ENCODE results near the gene COL4A1.
"Not testable (repeated sequence)": the region's sequence is repeated elsewhere in the genome, so short reads cannot be mapped to it uniquely, and the experiment has no call there.

The COL4A1 gene

GRCh38 chr13:110322828-110323171, 15.8 kb upstream of the COL4A1 start:
- H3K27ac ChIP-seq (ENCODE audit: insufficient read depth in 1 of 2, low read depth in 1 of 2, low read length in 2 of 2, poor library complexity in 1 of 2, severe bottlenecking in 2 of 2) = no peak overlapping the region
- DNase-seq = no peak
- no peaks in the 10 kb centered on the region for H3K36me3 ChIP-seq (ENCODE audit: control insufficient read depth in 4 of 4, insufficient read depth in 4 of 4, low read length in 3 of 4)
- no peak overlapping the region for H3K4me3 ChIP-seq (ENCODE audit: control insufficient read depth in 1 of 7, extremely low read depth in 1 of 7, insufficient read depth in 4 of 7, low read depth in 2 of 7, low read length in 6 of 7)
- 85% methylated on average over 7 of the region's 7 CpGs for WGBS (ENCODE audit: insufficient coverage)
- CTCF ChIA-PET = no interaction called here
- H3K4me1 ChIP-seq (ENCODE audit: control extremely low read depth in 1 of 4, control insufficient read depth in 4 of 4, insufficient read depth in 4 of 4, low read length in 3 of 4) = no peaks in the 10 kb centered on the region
- H3K27me3 ChIP-seq (replicated peaks in 2 of 5; ENCODE audit: control insufficient read depth in 4 of 5, insufficient read depth in 5 of 5, low read length in 4 of 5) = peaks cover 0 to 93% (median 22%) of the 10 kb centered on the region in 5 experiments
- POLR2A ChIA-PET = no interaction called here
- H3K9me3 ChIP-seq (ENCODE audit: control extremely low read depth in 1 of 5, control insufficient read depth in 4 of 5, insufficient read depth in 2 of 5, low read depth in 1 of 5, low read length in 4 of 5) = no peaks in the 10 kb centered on the region

DNA sequence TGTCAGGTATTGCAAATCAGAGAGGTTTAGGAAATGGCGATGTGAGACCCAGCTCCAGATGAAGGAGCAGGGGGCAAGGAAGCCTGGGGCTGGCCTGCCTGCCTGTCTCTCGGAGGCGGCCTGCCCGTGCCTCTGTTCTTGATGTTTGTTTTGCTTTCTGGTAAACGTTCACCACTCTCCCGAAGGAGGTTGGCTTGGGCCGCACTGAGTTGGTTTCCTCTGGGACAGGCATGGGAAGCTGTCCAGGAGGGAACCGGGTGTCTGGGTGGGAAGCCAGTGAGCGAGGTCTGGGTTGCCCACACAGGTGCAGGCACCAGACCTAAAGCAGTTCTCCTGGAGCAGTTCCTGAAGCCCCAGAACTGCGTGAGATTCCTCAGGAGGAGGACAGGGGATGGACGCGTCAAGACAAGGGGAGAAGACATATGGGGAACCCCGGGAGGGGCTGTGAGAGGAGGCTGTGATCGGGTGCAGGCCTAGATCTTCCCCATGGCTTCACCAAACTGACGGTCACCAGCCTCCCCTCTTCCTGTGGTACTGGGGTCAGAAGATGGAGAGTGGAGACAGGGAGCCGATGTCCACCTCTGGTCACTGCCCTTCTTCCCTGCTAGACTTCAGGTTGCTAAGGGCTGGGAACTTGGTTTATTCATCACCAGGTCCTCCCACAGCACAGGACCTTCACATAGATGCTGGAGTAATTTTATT, 15.3 kb upstream of the COL4A1 start:
- H3K4me3 ChIP-seq (ENCODE audit: control insufficient read depth in 1 of 7, extremely low read depth in 1 of 7, insufficient read depth in 4 of 7, low read depth in 2 of 7, low read length in 6 of 7) = no peak overlapping the region
- DNase-seq = no peak
- no peaks in the 10 kb centered on the region for H3K4me1 ChIP-seq (ENCODE audit: control extremely low read depth in 1 of 4, control insufficient read depth in 4 of 4, insufficient read depth in 4 of 4, low read length in 3 of 4)
- ChIA-PET POLR2A (no interaction called here), CTCF (no interaction called here)
- peaks cover 0 to 94% (median 20%) of the 10 kb centered on the region in 5 experiments for H3K27me3 ChIP-seq (replicated peaks in 2 of 5; ENCODE audit: control insufficient read depth in 4 of 5, insufficient read depth in 5 of 5, low read length in 4 of 5)
- 95% methylated on average over 11 of the region's 16 CpGs for WGBS (ENCODE audit: insufficient coverage)
- H3K9me3 ChIP-seq (ENCODE audit: control extremely low read depth in 1 of 5, control insufficient read depth in 4 of 5, insufficient read depth in 2 of 5, low read depth in 1 of 5, low read length in 4 of 5) = no peaks in the 10 kb centered on the region
- no peaks in the 10 kb centered on the region for H3K36me3 ChIP-seq (ENCODE audit: control insufficient read depth in 4 of 4, insufficient read depth in 4 of 4, low read length in 3 of 4)
- no peak overlapping the region for H3K27ac ChIP-seq (ENCODE audit: insufficient read depth in 1 of 2, low read depth in 1 of 2, low read length in 2 of 2, poor library complexity in 1 of 2, severe bottlenecking in 2 of 2)

- CTCF ChIA-PET; H3K27ac ChIP-seq (ENCODE audit: insufficient read depth in 1 of 2, low read depth in 1 of 2, low read length in 2 of 2, poor library complexity in 1 of 2, severe bottlenecking in 2 of 2); POLR2A ChIA-PET; H3K4me1 ChIP-seq (ENCODE audit: control extremely low read depth in 1 of 4, control insufficient read depth in 4 of 4, insufficient read depth in 4 of 4, low read length in 3 of 4); H3K4me3 ChIP-seq (ENCODE audit: control insufficient read depth in 1 of 7, extremely low read depth in 1 of 7, insufficient read depth in 4 of 7, low read depth in 2 of 7, low read length in 6 of 7); H3K9me3 ChIP-seq (ENCODE audit: control extremely low read depth in 1 of 5, control insufficient read depth in 4 of 5, insufficient read depth in 2 of 5, low read depth in 1 of 5, low read length in 4 of 5); H3K36me3 ChIP-seq (ENCODE audit: control insufficient read depth in 4 of 4, insufficient read depth in 4 of 4, low read length in 3 of 4); DNase-seq: not testable (repeated sequence)
- WGBS (ENCODE audit: insufficient coverage) = 93% methylated on average over 3 of the region's 3 CpGs
- peaks cover 0 to 92% (median 20%) of the 10 kb centered on the region in 5 experiments for H3K27me3 ChIP-seq (replicated peaks in 2 of 5; ENCODE audit: control insufficient read depth in 4 of 5, insufficient read depth in 5 of 5, low read length in 4 of 5)
Measured at GRCh38 chr13:110321573-110321972, 14.6 kb upstream of the COL4A1 start.

GRCh38 chr13:110320645-110321044, 13.7 kb upstream of the COL4A1 start:
- Histone ChIP-seq H3K4me3 (ENCODE audit: control insufficient read depth in 1 of 7, extremely low read depth in 1 of 7, insufficient read depth in 4 of 7, low read depth in 2 of 7, low read length in 6 of 7) (no peak overlapping the region), H3K9me3 (ENCODE audit: control extremely low read depth in 1 of 5, control insufficient read depth in 4 of 5, insufficient read depth in 2 of 5, low read depth in 1 of 5, low read length in 4 of 5) (no peaks in the 10 kb centered on the region), H3K27ac (ENCODE audit: insufficient read depth in 1 of 2, low read depth in 1 of 2, low read length in 2 of 2, poor library complexity in 1 of 2, severe bottlenecking in 2 of 2) (no peak overlapping the region), H3K36me3 (ENCODE audit: control insufficient read depth in 4 of 4, insufficient read depth in 4 of 4, low read length in 3 of 4) (no peaks in the 10 kb centered on the region), H3K4me1 (ENCODE audit: control extremely low read depth in 1 of 4, control insufficient read depth in 4 of 4, insufficient read depth in 4 of 4, low read length in 3 of 4) (no peaks in the 10 kb centered on the region), H3K27me3 (replicated peaks in 2 of 5; ENCODE audit: control insufficient read depth in 4 of 5, insufficient read depth in 5 of 5, low read length in 4 of 5) (peaks cover 0 to 89% (median 16%) of the 10 kb centered on the region in 5 experiments)
- no peak for DNase-seq
- ChIA-PET POLR2A (no interaction called here), CTCF (no interaction called here)
- WGBS (ENCODE audit: insufficient coverage) = no CpG with 5 or more reads among the region's 2 CpGs

DNA sequence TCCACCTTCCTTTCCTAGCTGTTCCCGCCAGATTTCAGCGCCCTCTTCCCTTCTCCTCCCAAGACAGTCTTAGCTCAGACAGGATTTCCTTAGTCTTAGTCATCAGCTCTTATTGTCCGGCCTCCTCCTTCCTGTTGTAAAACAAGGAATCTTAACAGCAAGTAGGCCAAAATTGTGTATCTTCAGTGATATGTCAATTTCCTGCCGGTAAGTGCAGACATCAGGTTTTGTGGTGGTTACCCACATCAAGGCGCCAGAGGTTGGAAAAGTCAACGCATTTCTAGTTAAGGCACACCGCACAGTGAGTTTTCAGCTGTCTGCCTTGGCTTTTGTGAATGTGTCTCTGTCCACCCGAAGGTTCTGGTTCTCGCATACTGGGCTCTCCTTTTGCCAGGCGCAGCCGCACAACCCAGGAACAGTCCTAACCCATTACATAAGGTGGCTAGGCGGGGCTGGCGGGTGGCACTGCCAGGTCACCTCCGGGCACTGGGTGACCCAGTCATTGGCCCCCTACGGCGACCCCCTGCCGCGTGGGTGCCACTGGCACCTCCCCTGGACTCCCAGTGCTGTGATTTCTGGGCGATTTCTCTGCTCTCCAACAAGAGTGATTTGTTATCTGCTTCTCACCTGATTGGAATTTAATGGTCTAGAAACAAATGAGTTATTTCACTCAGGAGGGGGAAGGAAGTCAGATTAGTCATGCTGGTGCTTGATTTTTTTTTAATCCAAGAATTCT, 13.0 kb upstream of the COL4A1 start:
- Histone ChIP-seq H3K4me3 (ENCODE audit: control insufficient read depth in 1 of 7, extremely low read depth in 1 of 7, insufficient read depth in 4 of 7, low read depth in 2 of 7, low read length in 6 of 7) (no peak overlapping the region), H3K4me1 (ENCODE audit: control extremely low read depth in 1 of 4, control insufficient read depth in 4 of 4, insufficient read depth in 4 of 4, low read length in 3 of 4) (no peaks in the 10 kb centered on the region), H3K27ac (ENCODE audit: insufficient read depth in 1 of 2, low read depth in 1 of 2, low read length in 2 of 2, poor library complexity in 1 of 2, severe bottlenecking in 2 of 2) (no peak overlapping the region), H3K9me3 (ENCODE audit: control extremely low read depth in 1 of 5, control insufficient read depth in 4 of 5, insufficient read depth in 2 of 5, low read depth in 1 of 5, low read length in 4 of 5) (no peaks in the 10 kb centered on the region), H3K27me3 (replicated peaks in 2 of 5; ENCODE audit: control insufficient read depth in 4 of 5, insufficient read depth in 5 of 5, low read length in 4 of 5) (peaks cover 0 to 85% (median 16%) of the 10 kb centered on the region in 5 experiments), H3K36me3 (ENCODE audit: control insufficient read depth in 4 of 4, insufficient read depth in 4 of 4, low read length in 3 of 4) (no peaks in the 10 kb centered on the region)
- POLR2A ChIA-PET = no interaction called here
- DNase-seq = no peak
- 67% methylated on average over 18 of the region's 19 CpGs for WGBS (ENCODE audit: insufficient coverage)
- CTCF ChIA-PET = no interaction called here

GRCh38 chr13:110319397-110319773, 12.4 kb upstream of the COL4A1 start:
- Histone ChIP-seq H3K4me3 (ENCODE audit: control insufficient read depth in 1 of 7, extremely low read depth in 1 of 7, insufficient read depth in 4 of 7, low read depth in 2 of 7, low read length in 6 of 7) (no peak overlapping the region), H3K27me3 (replicated peaks in 2 of 5; ENCODE audit: control insufficient read depth in 4 of 5, insufficient read depth in 5 of 5, low read length in 4 of 5) (peaks cover 0 to 85% (median 16%) of the 10 kb centered on the region in 5 experiments), H3K9me3 (ENCODE audit: control extremely low read depth in 1 of 5, control insufficient read depth in 4 of 5, insufficient read depth in 2 of 5, low read depth in 1 of 5, low read length in 4 of 5) (no peaks in the 10 kb centered on the region), H3K4me1 (ENCODE audit: control extremely low read depth in 1 of 4, control insufficient read depth in 4 of 4, insufficient read depth in 4 of 4, low read length in 3 of 4) (no peaks in the 10 kb centered on the region), H3K27ac (ENCODE audit: insufficient read depth in 1 of 2, low read depth in 1 of 2, low read length in 2 of 2, poor library complexity in 1 of 2, severe bottlenecking in 2 of 2) (no peak overlapping the region), H3K36me3 (ENCODE audit: control insufficient read depth in 4 of 4, insufficient read depth in 4 of 4, low read length in 3 of 4) (no peaks in the 10 kb centered on the region)
- POLR2A ChIA-PET = no interaction called here
- no peak for DNase-seq
- CTCF ChIA-PET = no interaction called here
- 75% methylated on average over 4 of the region's 4 CpGs for WGBS (ENCODE audit: insufficient coverage)

GRCh38 chr13:110318920-110319319, 12.0 kb upstream of the COL4A1 start:
- H3K4me3 ChIP-seq (ENCODE audit: control insufficient read depth in 1 of 7, extremely low read depth in 1 of 7, insufficient read depth in 4 of 7, low read depth in 2 of 7, low read length in 6 of 7) = no peak overlapping the region
- H3K36me3 ChIP-seq (ENCODE audit: control insufficient read depth in 4 of 4, insufficient read depth in 4 of 4, low read length in 3 of 4) = no peaks in the 10 kb centered on the region
- no peaks in the 10 kb centered on the region for H3K4me1 ChIP-seq (ENCODE audit: control extremely low read depth in 1 of 4, control insufficient read depth in 4 of 4, insufficient read depth in 4 of 4, low read length in 3 of 4)
- POLR2A ChIA-PET = no interaction called here
- H3K27ac ChIP-seq (ENCODE audit: insufficient read depth in 1 of 2, low read depth in 1 of 2, low read length in 2 of 2, poor library complexity in 1 of 2, severe bottlenecking in 2 of 2) = no peak overlapping the region
- CTCF ChIA-PET = no interaction called here
- H3K27me3 ChIP-seq (replicated peaks in 2 of 5; ENCODE audit: control insufficient read depth in 4 of 5, insufficient read depth in 5 of 5, low read length in 4 of 5) = peaks cover 0 to 85% (median 16%) of the 10 kb centered on the region in 5 experiments
- 83% methylated on average over 3 of the region's 7 CpGs for WGBS (ENCODE audit: insufficient coverage)
- no peak for DNase-seq
- no peaks in the 10 kb centered on the region for H3K9me3 ChIP-seq (ENCODE audit: control extremely low read depth in 1 of 5, control insufficient read depth in 4 of 5, insufficient read depth in 2 of 5, low read depth in 1 of 5, low read length in 4 of 5)
